Peyer's patch (tissue), 4 donors: ENCODE data around the gene GFY.

Experiments
- CTCF ChIP-seq, 6 experiments: fragments of 450-650 bp in 4 of 6; fragments of 200-600 bp in 2 of 6; sonication (generic) in 1 of 6; IDR thresholded peaks; one replicate each; pipeline ENCODE4 v1.5.1; 2017 to 2019; ENCODE audit warnings: antibody characterized with exemption in 6 of 6, mild to moderate bottlenecking in 3 of 6, moderate library complexity in 1 of 6
- POLR2A ChIP-seq, 2 donors: fragments of 450-650 bp; IDR thresholded peaks; one replicate each; pipeline ENCODE4 v1.5.1; 2017; ENCODE audit warnings: antibody characterized with exemption in 2 of 2, mild to moderate bottlenecking in 2 of 2, moderate library complexity in 2 of 2

- TF ChIP-seq POLR2A (IDR thresholded peaks at IDR 0.05): no peak
- TF ChIP-seq CTCF (IDR thresholded peaks at IDR 0.05): no peak
Observed at GRCh38 chr19:49382639-49383038, 42.5 kb upstream of the GFY start.
